Activated naive CD4-positive, alpha-beta T cell treated with anti-CD3 and anti-CD28 coated beads for 36 hours (primary cell): ENCODE data around the gene CLSTN2. TPM values are rescaled to one million over a fixed set of nuclear protein-coding genes. Genes with fewer than 3 reads are reported as not detected.

ENCODE experiments used
- CTCF ChIA-PET: fragments of 350-600 bp; sonication (Branson Sonifier 250); formaldehyde crosslinking; loops from one replicate; lab custom pipeline; 2021; ENCODE audit warnings: antibody characterized with exemption; lab: Charles Lee
- DNase-seq: peaks from one replicate; pipeline ENCODE4 v3.0.0-alpha.2; 2020
- H3K27ac Mint-ChIP-seq: one replicate; pipeline ENCODE4 v1.8.0; 2021; ENCODE audit warnings: mild to moderate bottlenecking, mixed read lengths
- H3K27me3 Mint-ChIP-seq: one replicate; pipeline ENCODE4 v1.8.0; 2021; ENCODE audit warnings: low read depth, mixed read lengths
- H3K36me3 Mint-ChIP-seq: one replicate; pipeline ENCODE4 v1.8.0; 2021; ENCODE audit warnings: low read depth, mixed read lengths
- H3K4me1 Mint-ChIP-seq: one replicate; pipeline ENCODE4 v1.8.0; 2021; ENCODE audit warnings: low read depth, mixed read lengths
- H3K4me3 Mint-ChIP-seq: one replicate; pipeline ENCODE4 v1.8.0; 2021; ENCODE audit warnings: mild to moderate bottlenecking, moderate library complexity, mixed read lengths
- H3K9me3 Mint-ChIP-seq: one replicate; pipeline ENCODE4 v1.8.0; 2021; ENCODE audit warnings: mixed read lengths
- intact Hi-C: fragments of 100-400 bp; cut with micrococcal nuclease; formaldehyde crosslinking; loops from one replicate; pipeline ENCODE4 v1.15.1; 2023
- total RNA-seq, 2 experiments: library from RNA; stranded (reverse); gene quantifications; one replicate each; pipeline ENCODE4 v1.2.3, GENCODE V29; 2021

CLSTN2 gene
- total RNA-seq, 2 experiments from 2014 or later, result not detected

GRCh38 chr3:140013220-140013619 lies 78.2 kb downstream of the CLSTN2 start:
- peaks cover 8% of the 10 kb centered on the region for H3K27me3 Mint-ChIP-seq
- H3K4me1 Mint-ChIP-seq, result no peaks in the 10 kb centered on the region
- no peak overlapping the region for H3K4me3 Mint-ChIP-seq
- no peak overlapping the region for H3K27ac Mint-ChIP-seq
- intact Hi-C loops, result no loop called here
- no peaks in the 10 kb centered on the region for H3K9me3 Mint-ChIP-seq
- H3K36me3 Mint-ChIP-seq, result no peaks in the 10 kb centered on the region
- CTCF ChIA-PET, result no interaction called here
- no peak for DNase-seq

DNA sequence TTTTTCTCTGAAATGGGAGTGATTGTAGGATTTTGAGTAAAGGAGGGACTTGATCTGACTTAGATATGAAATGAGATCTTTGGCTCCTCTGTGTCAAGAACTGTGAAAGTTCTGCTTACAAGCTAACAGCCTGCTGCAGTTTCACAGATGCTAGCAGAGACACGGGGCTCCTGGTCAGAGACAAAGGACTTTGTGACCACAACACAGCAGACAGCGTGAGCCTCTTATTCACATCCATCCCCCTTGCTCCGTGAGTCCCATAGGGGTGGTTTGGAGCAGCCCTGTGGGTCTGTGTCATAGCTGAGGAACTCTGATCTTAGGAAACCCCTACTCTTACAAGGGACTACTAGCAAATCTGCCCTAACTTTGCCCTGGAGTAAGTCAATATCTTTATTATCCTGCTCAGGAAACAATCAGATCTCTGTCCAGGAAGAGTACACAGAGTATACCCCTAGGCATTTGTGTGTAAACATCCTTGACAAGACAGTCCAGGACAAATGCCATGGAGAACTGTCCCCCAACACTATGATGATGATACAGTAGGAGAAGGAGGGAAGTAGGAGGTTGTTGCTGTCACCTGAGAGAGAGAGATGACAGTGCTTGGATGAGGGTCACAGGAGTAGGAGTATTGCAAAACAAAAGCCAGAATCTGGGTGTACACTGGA lies 80.0 kb downstream of the CLSTN2 start:
- intact Hi-C loops, result no loop called here
- CTCF ChIA-PET, result no interaction called here
- Mint-ChIP-seq H3K36me3 (no peaks in the 10 kb centered on the region), H3K4me3 (no peak overlapping the region), H3K4me1 (no peaks in the 10 kb centered on the region), H3K27ac (no peak overlapping the region), H3K9me3 (no peaks in the 10 kb centered on the region), H3K27me3 (peaks cover 5% of the 10 kb centered on the region)
- no peak for DNase-seq

GRCh38 chr3:140015741-140016140 lies 80.8 kb downstream of the CLSTN2 start:
- no peak for DNase-seq
- no peak overlapping the region for H3K27ac Mint-ChIP-seq
- no peaks in the 10 kb centered on the region for H3K9me3 Mint-ChIP-seq
- no peaks in the 10 kb centered on the region for H3K36me3 Mint-ChIP-seq
- CTCF ChIA-PET, result no interaction called here
- H3K27me3 Mint-ChIP-seq, result peaks cover 4% of the 10 kb centered on the region
- H3K4me1 Mint-ChIP-seq, result no peaks in the 10 kb centered on the region
- intact Hi-C loops, result no loop called here
- H3K4me3 Mint-ChIP-seq, result no peak overlapping the region

DNA sequence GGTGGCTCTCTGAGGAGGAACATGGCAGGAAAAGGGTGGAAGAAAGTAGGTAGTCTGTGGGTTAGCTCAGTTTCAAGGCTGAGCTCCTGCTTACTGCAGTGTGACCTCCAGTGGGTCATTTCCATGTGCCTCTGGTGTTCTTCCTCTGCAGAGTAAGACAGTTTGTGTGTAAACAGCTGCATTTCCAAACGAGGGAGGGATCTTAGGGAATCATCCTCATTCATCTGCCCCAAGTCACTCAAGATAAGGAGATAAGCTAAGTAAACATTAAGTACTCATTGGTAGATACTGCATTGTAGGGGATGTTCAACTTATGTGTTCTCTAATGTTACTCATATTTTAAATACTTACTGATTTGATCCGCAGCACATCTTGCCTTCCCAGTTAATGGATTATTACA lies 83.6 kb downstream of the CLSTN2 start:
- H3K36me3 Mint-ChIP-seq, result no peaks in the 10 kb centered on the region

DNA sequence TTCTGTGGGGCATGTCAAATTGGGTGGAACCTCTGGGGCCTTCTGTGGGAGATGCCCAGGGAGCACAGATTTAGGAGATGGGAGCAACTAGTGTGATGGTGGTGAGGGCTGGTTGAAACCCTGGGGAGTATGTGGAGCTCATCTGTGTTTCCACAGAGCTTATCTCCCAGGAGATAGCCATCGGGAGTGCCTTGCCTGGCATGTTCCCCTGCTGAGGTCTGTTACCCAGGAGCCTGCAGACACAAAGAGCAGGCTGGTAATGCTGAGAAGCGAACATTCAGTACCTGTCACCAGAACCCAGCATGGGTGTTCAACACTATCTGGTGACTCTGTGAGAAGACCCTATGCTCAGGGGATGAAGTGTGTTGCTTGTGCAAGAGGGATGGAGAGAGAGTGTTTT lies 85.0 kb downstream of the CLSTN2 start:
- Mint-ChIP-seq H3K36me3 (no peaks in the 10 kb centered on the region), H3K27ac (no peak overlapping the region), H3K4me1 (no peaks in the 10 kb centered on the region), H3K9me3 (no peaks in the 10 kb centered on the region), H3K27me3 (no peaks in the 10 kb centered on the region), H3K4me3 (no peak overlapping the region)
- intact Hi-C loops, result no loop called here
- no peak for DNase-seq
- CTCF ChIA-PET, result no interaction called here

More for the DNA sequence above, 83.6 kb downstream of the CLSTN2 start:
- Mint-ChIP-seq H3K27me3 (no peaks in the 10 kb centered on the region), H3K9me3 (no peaks in the 10 kb centered on the region), H3K4me1 (no peaks in the 10 kb centered on the region), H3K4me3 (no peak overlapping the region), H3K27ac (no peak overlapping the region)
- no peak for DNase-seq
- CTCF ChIA-PET, result no interaction called here
- intact Hi-C loops, result no loop called here

DNA sequence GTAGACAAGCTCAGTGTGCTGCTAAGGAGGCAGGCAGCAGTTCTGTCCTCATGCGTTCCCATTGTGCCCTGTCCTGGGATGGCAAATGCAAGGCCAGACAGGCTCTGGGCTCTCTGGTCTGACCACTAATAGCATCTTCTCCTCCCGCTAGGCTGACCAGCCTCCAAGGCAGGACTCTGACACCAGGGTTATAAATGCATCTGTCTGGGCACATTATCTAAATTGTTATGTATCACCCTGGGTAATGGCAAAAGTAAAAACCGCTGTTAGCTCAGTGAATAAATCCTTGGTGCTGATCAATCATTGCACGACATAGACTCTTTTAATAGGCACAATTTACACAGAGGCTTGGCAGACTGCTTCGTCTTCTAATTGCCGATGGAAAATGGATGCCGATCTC lies 85.6 kb downstream of the CLSTN2 start:
- CTCF ChIA-PET, result no interaction called here
- H3K4me3 Mint-ChIP-seq, result no peak overlapping the region
- intact Hi-C loops, result no loop called here
- no peaks in the 10 kb centered on the region for H3K27me3 Mint-ChIP-seq
- H3K36me3 Mint-ChIP-seq, result no peaks in the 10 kb centered on the region
- H3K9me3 Mint-ChIP-seq, result no peaks in the 10 kb centered on the region
- H3K27ac Mint-ChIP-seq, result no peak overlapping the region
- no peak for DNase-seq
- H3K4me1 Mint-ChIP-seq, result no peaks in the 10 kb centered on the region

- Mint-ChIP-seq H3K4me1 (no peaks in the 10 kb centered on the region), H3K4me3 (no peak overlapping the region), H3K27ac (no peak overlapping the region), H3K27me3 (peaks cover 2% of the 10 kb centered on the region), H3K36me3 (no peaks in the 10 kb centered on the region), H3K9me3 (no peaks in the 10 kb centered on the region)
- intact Hi-C loops, result no loop called here
- no peak for DNase-seq
- CTCF ChIA-PET, result no interaction called here
These were observed 86.3 kb downstream of the CLSTN2 start for GRCh38 chr3:140021269-140021668.

DNA sequence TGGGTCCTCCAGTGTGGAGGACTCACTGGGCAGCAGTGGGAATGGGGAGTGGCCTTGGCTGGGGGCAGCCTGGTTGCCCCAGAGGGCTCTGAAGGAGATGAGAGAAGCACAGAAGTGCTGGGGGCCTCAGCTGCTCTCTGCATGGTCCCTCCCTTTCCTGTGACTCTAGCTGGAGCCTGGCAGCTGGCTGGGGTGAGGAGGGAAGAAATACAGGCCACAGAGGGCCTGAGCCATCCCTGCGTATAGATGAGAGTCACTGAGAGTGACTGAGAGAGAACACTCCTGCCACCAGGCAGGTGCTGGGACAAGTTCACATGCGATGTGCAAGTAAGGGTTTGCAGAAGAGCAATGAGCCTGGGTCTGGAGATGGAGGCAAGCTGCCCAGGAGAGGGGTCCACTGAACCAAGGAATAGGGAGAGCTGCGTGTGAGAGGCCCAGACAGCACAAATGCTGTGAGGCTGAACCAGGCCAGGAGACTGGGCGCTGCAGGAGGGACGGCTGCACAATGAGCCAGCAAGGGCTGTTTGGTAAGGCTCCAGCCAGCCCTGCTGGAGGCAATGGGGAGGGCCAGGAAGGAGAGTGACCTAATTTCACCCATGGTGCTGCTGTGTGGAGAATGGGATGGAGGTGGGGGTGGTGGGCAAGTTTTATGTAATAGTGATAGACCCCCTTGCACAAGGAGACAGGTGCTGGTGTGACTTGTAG lies 87.2 kb downstream of the CLSTN2 start:
- no peaks in the 10 kb centered on the region for H3K9me3 Mint-ChIP-seq
- no peak overlapping the region for H3K4me3 Mint-ChIP-seq
- CTCF ChIA-PET, result no interaction called here
- intact Hi-C loops, result no loop called here
- H3K27ac Mint-ChIP-seq, result no peak overlapping the region
- H3K4me1 Mint-ChIP-seq, result no peaks in the 10 kb centered on the region
- DNase-seq, result no peak
- peaks cover 2% of the 10 kb centered on the region for H3K27me3 Mint-ChIP-seq
- no peaks in the 10 kb centered on the region for H3K36me3 Mint-ChIP-seq

DNA sequence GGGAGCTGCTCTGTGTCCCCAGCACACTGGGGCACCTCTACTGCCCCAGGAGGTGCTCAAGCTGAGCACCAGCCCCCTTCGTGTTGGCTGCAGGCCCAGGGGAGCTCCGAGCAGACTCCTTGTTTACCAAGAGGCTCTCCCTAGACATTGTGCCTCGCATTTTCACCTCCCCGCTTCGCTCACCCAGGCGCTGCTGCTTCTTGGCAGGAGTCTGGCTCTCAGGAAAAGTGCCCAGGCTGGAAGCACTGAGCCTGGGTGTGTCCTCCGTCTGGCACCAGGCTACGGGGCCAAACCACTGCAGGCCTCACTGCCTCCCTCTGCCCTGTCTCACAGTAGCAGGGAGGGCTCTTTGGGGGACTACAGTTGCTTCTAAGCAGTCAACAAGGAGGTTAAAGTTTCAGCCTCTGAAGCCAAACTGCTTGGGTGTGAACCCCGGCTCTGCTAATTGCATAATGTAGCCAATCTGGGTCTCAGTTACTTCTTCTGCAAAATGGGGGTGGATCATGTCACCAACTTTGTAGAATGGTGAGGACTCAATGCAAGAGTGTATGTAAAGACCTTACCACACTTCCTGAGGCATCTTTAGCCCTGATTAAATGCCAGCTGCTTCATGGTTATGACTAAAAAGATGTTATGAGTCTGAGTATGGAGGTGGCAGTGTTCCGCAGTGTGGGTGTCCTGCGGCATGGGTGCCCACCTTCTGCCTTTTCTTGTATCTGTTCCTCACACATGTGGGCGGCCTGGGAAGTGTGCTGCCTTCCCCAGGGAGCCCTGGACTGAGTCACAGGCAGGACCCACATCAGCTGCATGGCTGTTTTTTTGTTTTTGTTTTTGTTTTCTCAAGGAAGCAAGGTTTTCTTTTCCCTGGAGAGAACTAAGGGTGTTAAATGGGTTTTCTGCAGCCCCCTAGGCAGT lies 88.9 kb downstream of the CLSTN2 start:
- Mint-ChIP-seq H3K27ac (no peak overlapping the region), H3K36me3 (no peaks in the 10 kb centered on the region), H3K9me3 (no peaks in the 10 kb centered on the region), H3K4me3 (no peak overlapping the region), H3K27me3 (peaks cover 6% of the 10 kb centered on the region), H3K4me1 (no peaks in the 10 kb centered on the region)
- CTCF ChIA-PET, result no interaction called here
- DNase-seq, result no peak
- intact Hi-C loops, result no loop called here

DNA sequence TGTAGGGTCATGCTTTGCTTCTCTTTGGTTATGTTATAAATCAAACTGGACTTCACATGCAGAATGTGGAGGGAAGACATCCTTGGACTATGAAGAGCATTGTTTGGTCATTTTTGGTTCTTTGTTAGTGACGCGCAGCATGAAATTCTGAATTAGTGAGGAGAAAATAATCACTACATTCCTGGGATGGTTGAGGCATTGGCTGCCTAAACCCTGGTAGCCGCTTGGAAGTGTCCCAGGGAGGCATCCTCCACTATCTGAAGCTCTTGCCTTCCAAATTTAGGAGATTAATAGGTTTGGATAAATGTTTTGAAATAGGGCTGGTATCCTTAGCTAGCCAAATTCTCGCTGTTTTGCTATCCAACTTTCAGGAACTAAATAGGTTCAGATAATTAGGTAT lies 96.2 kb downstream of the CLSTN2 start:
- Mint-ChIP-seq H3K4me1 (no peaks in the 10 kb centered on the region), H3K36me3 (no peaks in the 10 kb centered on the region), H3K4me3 (no peak overlapping the region), H3K9me3 (no peaks in the 10 kb centered on the region), H3K27me3 (peaks cover 6% of the 10 kb centered on the region), H3K27ac (no peak overlapping the region)
- DNase-seq, result no peak
- CTCF ChIA-PET, result no interaction called here
- intact Hi-C loops, result no loop called here

DNA sequence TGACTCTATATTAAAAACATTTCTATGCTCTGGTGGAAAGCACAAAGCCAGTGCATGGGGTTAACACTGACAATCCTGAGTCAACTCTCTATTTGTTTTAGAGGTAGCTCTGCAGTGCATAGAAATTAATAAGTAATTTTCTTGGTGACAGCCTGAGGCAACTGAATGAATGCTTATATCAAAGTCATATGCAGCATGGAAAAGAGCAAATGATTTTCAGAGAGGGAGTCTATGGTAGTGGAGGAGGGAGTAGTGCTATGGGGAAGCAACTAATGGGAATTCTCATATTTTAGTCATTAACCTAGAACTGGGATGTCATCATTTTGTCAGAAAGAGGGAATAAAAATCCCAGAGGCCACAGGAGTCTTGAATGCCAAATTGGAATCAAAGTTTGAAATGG lies 99.1 kb downstream of the CLSTN2 start:
- Mint-ChIP-seq H3K36me3 (no peaks in the 10 kb centered on the region), H3K4me3 (no peak overlapping the region), H3K27me3 (peaks cover 7% of the 10 kb centered on the region), H3K4me1 (no peaks in the 10 kb centered on the region), H3K27ac (no peak overlapping the region), H3K9me3 (peaks cover 2% of the 10 kb centered on the region)
- CTCF ChIA-PET, result no interaction called here
- intact Hi-C loops, result no loop called here
- DNase-seq, result no peak

- CTCF ChIA-PET, result no interaction called here
- Mint-ChIP-seq H3K36me3 (no peaks in the 10 kb centered on the region), H3K27ac (no peak overlapping the region), H3K9me3 (peaks cover 2% of the 10 kb centered on the region), H3K4me3 (no peak overlapping the region), H3K4me1 (no peaks in the 10 kb centered on the region), H3K27me3 (peaks cover 7% of the 10 kb centered on the region)
- no peak for DNase-seq
- intact Hi-C loops, result no loop called here
These were observed 100.9 kb downstream of the CLSTN2 start for GRCh38 chr3:140035871-140036270.
